CD4-positive, alpha-beta T cell treated with Interleukin-12 subunit alpha and Interleukin-12 subunit beta, for 1 hour (primary cell): Measurements from ENCODE around the gene FUBP3.

Source experiments
- DNase-seq: peaks from one replicate; pipeline ENCODE4 v3.0.0-alpha.2; 2020

Gene FUBP3

DNA sequence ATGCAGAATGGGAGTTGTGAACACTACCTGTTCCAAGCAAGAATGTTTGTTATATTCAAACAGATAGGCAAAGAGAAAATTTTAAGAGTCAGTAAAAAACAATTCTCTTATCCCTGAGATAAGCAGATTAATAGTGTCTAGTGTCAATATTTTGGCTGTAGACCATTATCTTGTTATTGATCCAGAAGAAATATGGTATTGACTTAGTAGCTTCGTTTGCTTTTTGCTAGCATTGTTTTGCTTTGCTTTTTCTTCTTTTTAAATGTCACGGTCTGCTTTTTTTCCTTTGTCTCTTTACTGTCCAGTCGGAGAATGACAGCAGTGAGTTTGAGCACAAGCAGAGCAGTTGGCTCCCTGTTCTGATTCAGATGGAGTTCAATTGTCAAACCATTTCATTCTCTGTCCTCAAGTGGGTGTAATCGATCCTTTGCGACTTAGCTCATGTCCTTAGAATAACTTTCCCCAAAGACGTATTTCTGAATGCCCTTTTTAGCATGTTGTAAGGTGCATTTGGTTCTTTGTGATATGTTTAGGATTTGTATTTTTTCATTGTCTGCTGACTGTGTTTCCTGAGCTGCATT, 29.3 kb downstream of the FUBP3 start:
- DNase-seq, result no peak

DNA sequence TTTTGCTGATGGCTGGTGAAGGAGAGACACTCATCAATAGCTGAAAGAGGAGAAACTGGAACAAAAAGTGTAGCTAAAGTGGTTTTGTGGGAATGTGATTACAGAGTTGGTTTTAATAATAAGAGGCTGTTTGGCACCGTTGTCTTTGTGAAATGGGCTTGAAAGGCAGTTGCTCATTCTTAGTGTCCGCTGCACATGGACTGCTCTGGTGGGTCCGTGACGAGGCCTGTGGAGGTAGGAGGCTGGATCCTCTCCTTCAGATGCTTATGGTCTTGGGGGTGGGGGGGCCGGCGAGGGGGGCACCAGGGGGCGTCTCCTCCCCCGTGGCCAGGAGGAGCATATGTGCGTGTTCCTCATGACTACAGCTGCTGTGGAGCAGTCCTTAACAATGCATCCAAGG, 29.8 kb downstream of the FUBP3 start:
- no peak for DNase-seq

DNA sequence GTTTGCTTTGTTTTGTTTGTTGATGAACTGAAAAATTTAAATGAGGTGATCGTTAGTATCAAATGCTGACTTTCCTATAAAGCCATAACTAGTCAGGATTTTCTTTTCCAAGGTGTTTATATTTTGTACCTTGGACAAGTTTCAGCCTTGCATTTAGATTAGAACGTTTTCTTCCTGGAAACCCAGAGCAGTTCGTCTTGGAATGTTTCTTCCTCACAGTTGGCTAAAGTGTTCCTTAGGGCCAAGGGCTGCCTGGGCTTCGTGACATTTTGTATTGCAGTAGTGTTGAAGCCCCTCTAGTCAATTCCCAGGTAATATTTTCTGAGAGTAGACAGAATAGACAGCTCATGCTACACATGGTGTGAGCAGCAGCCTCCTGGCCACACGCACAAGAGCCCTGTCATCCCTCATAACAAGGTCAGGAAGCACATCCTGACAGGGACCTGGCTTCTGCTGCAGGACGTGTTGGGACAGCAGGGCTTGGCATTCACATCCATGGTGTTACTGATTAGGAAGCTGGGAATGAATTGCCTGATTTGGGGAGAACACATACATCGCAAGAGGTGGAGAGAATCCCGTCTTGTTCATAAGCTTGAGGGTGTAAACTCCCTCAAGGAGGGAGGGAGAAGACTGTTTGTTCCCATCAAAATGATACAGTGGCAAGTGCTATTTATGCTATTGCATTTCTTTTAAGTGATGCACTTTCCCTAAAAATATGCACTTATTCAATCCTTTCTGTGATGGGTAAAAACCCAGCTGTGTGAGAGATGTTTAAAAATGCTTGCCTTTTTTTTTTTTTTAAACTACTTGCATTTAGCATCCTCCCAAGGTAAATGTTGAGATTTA, 31.7 kb downstream of the FUBP3 start:
- no peak for DNase-seq

DNA sequence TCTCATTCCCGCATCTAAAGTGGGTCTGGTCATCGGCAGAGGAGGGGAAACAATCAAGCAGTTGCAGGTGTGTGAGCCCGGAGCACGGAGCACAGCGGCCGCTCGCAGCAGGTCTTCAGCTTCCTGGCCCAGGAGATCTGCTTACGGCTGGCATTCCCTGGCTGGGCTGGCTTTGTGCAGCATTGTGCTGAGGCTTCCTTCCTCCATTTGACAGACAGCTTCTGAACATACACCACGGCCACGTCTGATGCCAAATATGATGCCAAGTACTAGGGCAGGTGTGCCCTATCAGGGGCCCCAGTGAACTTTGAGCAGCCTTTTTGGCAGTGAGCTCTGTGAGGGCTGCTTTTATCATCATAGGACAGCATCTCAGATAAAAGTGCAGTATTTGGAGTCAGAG, 37.1 kb downstream of the FUBP3 start:
- DNase-seq, result no peak

DNA sequence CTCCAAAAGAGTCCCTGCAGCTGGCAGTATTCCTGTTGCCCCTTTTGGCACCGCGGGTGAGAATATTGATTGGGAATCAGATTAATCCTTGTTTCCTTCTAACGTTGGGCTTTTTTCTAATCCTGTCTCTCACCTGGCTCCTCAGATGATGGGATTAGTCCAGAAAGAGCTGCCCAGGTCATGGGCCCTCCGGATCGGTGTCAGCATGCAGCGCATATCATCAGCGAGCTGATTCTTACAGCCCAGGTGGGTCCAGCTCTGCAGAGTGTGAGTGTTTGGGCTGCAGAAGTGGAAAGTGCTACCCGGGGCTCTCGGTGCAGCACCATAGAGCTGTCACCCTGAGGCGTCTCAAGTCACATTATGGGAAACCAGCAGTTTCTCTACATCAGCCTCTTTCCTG, 44.1 kb downstream of the FUBP3 start:
- no peak for DNase-seq

DNA sequence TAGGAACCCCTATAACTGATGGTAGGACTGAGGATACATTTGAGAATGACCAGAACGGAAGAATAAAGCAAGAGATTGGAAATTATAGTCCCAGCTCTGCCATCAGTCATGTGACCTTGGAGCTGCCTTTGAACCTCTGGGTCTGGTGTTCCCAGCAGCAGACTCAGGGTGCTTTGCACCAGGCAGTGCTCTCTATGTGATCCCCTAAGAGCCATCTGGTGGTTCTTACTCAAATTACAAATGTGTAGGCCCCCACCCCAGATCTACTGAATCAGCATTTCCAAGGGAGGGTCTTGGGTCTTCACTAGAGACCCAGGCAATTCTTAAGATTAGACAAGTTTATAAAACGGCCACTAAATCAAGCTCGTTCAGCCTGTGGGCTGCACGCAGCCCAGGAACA, 44.8 kb downstream of the FUBP3 start:
- DNase-seq, result no peak

DNA sequence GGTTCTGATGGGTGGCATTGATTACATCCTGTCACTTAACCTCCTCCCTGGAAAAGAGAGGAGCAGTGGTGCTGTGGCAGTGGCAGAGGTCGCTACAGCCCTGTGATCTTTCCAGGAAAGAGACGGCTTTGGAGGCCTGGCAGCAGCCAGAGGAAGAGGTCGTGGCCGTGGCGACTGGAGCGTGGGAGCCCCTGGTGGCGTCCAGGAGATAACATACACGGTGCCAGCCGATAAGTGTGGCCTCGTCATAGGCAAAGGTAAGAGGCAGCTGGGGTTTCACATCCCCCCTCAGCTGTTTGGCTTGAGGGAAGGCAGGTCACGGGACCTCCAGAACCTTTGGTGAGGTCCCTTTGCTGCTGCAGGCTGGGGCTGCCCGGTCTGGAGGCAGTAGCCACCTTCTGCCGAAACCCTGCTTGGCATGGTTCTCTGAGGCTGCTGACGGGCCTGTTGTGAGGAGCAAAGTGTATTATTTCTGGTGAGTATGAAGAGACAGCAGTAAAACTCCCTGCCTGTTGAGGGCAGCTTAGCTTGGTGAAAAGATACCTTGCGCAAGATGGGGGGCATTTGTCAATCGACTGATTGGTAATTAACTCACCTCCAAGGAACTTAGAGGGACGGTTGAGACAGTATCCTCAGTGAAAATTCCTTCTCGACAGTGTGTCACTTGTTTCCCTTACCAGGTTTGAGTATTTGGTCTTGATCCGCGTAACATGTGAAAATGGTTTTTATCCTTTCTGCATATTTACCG, 47.0 kb downstream of the FUBP3 start:
- DNase-seq, result no peak

DNA sequence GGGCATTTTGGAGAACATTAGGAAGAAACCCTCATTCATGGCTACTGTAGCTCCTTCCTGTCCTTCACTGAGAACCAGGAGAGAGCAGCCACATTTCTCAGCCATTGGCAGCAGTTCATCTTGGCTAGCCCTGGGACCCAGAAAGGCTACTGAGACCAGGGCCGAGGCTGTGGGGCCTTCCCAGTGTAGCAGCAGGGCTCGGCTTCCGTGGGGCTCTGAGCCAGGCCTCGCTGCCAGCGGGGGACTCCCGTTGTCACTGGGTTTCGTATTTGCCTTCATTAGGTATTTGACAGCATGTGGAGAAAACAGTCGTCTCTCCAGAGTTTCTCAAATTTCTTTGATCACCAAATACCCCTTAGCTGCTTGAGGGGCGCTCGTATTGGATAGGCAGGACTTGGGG, 47.7 kb downstream of the FUBP3 start:
- no peak for DNase-seq

DNA sequence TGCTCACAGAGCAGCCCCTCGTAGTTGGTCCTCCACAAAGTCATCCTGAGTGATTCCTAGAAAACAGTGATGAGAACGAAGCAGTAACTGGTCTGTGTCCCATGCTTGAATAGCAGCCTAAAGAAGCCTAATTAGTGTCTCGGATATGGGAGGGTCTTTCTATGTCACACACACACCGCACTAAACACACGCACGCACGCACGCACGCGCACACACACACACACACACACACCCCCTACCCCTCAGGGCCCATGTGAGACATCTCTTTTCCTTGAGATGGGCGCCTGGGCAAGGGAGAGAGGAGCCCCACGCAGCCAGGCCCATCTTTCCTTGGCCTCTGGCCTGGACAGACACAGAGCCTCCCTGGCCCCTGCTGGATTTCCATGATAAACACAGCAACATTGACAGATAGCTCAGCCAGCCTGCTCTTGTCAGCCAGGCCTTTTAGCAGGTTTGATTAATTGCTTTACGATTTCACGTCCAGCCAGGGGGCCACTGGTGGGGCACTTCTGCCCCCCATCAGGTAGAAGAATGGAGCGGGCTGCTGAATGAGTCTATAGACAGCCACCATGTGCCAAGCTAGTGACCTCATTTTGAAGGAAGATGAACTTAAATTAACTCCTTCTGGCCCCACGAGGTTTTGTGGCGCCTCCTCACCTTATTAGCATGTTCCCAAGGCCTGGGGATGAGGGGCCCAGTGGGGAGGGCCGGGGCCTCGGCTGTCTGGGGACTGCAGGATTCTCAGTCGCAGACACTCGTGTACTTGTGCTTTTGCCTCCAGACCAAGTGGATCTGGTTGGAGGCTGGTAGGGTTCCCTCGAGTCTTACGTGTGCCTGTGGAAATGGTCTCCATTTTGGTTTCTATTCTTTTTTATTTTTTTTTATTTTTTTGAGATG, 48.8 kb downstream of the FUBP3 start:
- DNase-seq, result no peak

DNA sequence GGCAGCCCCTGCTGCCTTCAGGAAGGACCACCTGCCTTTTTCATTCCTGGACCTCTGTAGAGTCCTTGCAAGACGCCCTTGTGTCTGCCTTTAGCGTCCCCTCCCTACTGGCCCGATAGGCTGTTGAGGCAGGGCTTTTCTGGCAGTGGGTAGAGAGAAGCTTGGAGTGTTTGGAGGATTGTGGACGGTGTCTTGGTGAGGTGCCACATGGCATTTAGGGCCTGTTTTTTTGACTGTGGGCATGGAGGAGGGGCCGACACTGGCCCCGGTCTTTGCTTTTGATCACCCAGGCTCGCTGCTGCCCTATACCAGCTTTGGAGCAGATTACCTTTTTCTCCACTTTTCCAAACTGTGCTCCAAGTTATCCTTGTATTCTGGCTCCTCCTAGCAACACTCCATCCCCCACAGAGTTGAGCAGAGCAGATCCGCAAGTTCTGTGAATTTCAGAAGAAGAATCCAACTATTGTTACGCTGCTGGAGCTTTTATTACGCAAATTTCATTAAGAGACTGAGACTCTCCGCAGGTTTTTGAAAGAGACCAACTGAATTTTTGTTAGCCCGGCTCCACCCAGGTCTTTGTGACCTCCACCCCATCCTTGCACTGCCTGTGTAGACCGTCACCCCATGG, 50.2 kb downstream of the FUBP3 start:
- DNase-seq, result no peak

DNA sequence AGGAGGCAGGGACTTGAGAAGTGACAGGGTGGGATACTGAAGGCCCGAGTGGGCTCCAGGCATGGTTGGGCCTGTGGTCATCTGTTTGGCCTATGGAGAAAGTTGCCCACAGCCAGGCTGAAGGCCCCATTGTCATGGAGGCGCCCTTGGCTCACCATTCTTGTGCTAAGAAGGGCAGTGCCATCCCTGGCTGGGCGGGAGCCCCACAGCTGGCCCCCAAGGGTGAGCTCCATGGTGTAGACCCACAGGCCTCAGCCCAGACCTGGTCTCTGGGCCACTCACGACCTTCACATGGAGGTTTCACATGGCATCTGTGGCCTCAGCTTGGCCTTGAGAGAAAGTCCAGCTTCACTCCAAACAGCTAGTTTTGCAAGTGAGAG, 50.7 kb downstream of the FUBP3 start:
- no peak for DNase-seq

DNA sequence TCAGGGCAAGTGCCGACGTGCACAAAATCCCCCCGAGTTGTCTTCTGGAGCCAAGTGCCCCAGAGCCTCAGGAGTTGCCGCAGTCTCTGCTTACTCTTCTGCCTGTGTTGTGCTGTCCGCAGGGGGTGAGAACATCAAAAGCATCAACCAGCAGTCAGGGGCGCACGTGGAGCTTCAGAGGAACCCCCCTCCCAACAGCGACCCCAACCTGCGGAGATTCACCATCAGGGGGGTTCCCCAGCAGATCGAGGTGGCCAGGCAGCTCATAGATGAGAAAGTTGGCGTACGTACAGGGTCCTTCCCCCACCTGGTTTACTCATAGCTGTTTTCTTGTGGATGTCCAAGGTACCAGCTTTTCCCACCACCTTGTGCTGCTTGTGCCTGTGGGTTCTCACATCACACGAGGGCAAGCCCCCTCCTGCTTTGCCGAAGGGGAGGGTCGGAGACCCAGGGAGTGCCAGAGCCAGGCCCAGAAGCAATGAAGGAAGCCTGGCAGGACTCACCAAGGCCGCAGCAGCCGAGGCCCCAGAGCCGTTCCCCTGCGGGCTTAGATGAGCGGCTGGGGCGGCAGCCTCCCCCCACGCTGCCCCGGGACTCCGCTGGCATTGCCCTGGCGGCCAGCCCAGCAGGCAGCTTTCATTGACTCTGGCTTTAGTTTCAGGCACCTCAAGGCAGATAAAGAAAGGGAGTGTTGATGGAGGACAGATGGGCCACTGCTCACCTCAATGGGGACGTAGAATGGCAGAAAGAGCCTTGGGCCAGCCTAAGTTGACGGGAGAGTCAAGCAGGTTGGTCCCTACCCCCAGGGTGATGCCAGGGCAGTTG, 51.3 kb downstream of the FUBP3 start:
- DNase-seq, result no peak

DNA sequence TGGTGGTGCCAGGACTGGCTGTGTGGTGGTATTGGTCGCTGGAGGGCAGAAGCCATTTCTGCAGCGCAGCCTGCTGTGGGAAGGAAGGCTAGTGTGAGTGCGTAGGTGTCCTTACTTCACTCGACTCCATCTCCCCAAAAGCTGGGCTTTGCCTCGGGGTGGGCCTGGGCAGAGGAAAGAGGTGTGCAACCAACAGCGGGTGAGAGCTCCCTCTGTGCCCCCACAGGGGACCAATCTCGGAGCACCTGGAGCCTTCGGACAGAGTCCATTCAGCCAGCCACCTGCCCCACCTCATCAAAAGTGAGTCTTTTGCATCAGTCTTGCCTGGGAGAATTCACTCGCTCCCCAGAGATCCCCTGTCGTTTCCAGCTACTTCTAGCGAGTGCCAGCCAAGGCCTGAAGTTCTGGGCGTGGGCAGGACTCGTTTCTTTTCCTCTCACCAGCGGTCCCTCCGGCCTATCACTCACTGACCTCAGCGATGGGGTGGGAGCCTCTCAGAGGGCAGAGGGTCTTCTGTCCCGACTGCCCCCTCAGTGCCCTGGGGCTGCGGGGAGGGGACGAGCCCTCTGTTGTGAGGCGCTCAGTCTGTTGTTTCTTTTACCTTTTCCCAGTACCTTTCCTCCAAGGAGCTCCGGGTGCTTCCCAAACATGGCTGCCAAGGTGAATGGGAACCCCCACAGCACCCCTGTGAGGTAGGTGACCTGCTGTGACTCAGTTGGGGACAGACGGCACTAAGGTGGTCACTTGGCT, 52.1 kb downstream of the FUBP3 start:
- DNase-seq, result no peak

DNA sequence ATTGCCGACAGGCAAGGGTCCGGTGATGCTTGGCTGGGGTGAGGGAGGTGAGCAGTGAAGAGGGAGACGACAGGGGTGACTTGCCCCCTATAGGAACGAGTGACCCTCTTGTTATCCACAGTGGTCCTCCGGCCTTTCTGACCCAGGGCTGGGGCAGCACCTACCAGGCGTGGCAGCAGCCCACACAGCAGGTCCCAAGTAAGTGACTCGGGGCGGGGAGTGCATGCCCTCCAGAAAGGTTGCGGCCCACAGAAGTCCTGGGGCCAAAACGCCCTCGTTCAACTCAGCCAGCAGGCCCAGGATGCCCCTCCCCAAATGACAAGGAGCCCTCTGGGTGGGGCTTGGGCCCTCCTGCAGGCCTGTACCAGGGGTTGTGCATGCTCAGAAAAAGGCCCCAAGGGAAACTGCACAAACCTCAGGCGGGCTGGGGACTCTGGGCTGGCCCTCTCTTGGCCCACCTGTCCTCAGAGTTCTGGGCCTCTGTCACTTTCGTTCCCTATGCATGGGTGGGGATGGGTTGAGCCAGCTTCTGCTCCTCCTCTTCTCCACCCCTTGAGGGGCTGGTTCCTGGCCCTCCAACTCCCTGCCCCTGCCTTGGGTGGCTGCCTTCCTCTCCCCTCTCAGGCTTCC, 52.8 kb downstream of the FUBP3 start:
- DNase-seq, result no peak

DNA sequence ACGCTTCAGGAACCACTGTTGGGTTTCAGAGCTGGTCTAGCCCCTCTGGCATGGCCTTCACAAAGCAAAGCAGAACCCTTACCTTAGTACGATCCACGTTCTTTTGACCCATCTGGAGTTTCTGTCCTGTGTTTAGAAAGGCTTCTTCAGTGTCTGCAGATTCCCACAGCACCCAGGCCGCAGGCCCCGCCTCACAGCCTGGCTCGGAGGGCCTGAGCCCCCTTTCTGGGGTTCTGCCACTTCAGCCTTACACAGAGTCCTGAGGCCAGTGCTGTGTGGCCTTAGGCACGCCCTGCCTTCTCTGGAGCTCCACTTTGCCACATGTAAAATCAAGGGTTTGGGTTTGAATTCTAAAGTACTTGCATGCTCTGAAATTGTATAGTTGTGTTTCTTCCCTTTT, 53.5 kb downstream of the FUBP3 start:
- DNase-seq, result no peak

DNA sequence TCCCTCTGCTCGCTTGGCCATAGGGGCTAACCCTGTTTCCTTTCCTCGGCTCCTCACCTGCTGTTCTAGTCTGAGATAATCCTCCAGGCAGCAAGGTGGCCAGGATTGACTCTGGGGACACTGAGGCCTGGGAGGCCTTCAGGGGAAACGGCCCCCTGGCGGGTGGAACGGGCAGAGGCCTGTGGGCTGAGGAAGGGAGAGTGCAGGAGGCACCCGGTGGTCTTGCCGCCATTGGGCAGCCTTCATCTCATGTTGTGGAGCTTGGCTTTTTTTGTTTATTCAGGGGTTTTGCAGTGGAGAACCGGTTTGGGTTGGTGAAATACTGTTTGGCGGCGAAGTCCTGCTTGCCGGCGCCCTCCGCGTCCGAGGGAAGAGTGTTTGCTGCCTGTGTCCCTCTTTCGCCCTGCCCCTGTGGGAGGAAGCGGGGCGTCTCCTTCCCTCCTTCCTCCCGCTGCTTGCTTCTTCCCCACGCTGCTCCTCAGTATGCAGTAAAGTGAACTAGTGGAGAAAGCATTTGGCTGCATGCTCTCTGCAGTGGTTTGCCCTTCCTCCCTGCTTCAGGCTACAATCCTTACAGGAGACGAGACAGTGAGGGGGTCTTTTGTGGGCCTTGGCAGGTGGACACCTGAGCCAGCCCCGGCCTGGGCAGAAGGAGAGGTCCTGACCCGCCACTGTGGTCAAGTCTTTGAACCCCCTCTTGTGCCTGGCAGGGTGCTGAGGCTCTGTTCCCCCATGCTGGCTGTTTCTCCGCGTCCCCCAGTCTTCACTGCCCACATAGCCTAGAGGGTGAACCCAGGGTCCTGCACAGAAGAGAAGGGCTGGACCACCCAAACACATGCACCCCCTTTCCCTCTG, 54.2 kb downstream of the FUBP3 start:
- no peak for DNase-seq

DNA sequence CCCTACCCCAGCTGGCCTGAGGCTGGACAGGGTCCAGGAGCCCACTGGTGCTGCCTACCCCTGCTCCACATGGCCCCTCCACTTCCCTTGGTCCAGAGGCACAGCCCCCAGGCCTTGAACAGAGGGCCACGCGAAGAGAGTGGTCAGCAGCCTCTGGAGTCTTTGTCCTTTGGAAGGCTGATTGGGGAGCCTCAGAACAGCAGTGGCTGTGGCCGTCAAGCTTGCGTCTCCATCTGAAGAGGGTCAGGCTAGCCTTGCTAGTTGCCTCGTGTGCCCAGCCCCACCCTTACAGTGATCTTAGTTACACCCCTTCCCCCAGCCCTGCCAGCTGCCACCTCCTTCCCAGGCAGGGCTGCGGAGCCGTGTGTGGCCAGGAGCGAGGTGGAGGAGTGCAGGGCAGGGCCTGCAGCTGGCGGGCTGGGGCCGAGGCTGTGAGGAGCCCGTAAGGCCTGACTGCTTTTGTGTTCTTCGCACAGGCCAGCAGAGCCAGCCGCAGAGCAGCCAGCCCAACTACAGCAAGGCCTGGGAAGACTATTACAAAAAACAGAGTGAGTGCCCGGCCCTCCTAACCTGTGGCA, 54.9 kb downstream of the FUBP3 start:
- no peak for DNase-seq

DNA sequence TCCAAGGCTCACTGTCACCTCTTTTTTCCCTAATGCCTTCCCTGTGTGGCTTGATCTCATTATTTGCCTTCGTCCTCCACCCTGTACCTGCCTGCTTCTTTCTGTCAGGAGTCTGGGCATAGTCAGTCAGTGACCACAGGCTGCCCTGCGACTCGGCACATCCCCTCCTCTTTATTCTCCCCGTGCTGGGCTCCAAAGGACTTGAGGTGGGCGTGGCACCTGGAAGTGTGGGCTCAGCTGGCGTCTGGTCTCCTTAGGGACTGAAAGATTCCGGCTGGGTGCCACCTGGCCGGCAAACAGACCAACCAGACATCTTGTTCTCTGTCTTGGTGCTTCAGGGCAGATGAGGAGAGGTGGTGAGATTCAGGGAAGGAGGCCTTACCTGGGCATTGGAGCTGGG, 55.4 kb downstream of the FUBP3 start:
- DNase-seq, result no peak

DNA sequence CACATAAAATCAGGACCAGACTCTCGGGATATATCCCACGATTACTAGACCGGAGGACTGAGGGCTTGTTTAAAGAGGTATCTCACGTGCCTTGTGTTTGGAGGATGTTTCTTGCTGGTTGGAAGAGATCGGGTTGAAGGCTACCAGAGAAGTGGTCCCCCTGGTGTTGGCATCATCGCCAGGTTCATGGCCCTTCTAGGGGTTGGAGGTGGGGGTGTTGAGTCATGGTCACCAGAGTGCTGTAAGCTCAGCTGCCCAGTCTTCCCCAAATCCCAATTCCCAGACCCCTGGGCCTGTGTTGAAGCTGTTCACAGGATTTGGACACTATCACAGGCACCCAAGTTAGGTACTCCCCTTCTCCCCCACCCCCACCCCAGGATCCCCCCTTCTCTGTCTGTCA, 55.9 kb downstream of the FUBP3 start:
- no peak for DNase-seq
